Duodenal mucosa (tissue), 2 donors: ENCODE measurements around the gene CPEB4.

Source experiments
- H3K27ac ChIP-seq: one replicate; pipeline ENCODE4 v1.7.0; 2013; ENCODE audit warnings: low read depth, low read length
- H3K27me3 ChIP-seq, 2 donors: one replicate each; pipeline ENCODE4 v1.7.0; 2013; ENCODE audit warnings: low read length in 2 of 2, control low read depth in 1 of 2; ENCODE audit not compliant: insufficient read depth in 2 of 2, control insufficient read depth in 1 of 2
- H3K36me3 ChIP-seq, 2 donors: one replicate each; pipeline ENCODE4 v1.7.0; 2013; ENCODE audit warnings: low read length in 2 of 2, control low read depth in 1 of 2; ENCODE audit not compliant: insufficient read depth in 2 of 2, control insufficient read depth in 1 of 2
- H3K4me1 ChIP-seq, 2 donors: one replicate each; pipeline ENCODE4 v1.7.0; 2013; ENCODE audit warnings: low read length in 2 of 2, control low read depth in 1 of 2; ENCODE audit not compliant: insufficient read depth in 2 of 2, control insufficient read depth in 1 of 2
- H3K4me3 ChIP-seq, 2 donors: one replicate each; pipeline ENCODE4 v1.7.0; 2013; ENCODE audit warnings: low read length in 2 of 2, low read depth in 1 of 2
- H3K9ac ChIP-seq, 2 donors: one replicate each; pipeline ENCODE4 v1.7.0; 2013; ENCODE audit warnings: low read length in 2 of 2, low read depth in 1 of 2
- H3K9me3 ChIP-seq, 2 donors: one replicate each; pipeline ENCODE4 v1.7.0; 2013; ENCODE audit warnings: low read length in 2 of 2, control low read depth in 1 of 2; ENCODE audit not compliant: control insufficient read depth in 1 of 2

The CPEB4 gene

DNA sequence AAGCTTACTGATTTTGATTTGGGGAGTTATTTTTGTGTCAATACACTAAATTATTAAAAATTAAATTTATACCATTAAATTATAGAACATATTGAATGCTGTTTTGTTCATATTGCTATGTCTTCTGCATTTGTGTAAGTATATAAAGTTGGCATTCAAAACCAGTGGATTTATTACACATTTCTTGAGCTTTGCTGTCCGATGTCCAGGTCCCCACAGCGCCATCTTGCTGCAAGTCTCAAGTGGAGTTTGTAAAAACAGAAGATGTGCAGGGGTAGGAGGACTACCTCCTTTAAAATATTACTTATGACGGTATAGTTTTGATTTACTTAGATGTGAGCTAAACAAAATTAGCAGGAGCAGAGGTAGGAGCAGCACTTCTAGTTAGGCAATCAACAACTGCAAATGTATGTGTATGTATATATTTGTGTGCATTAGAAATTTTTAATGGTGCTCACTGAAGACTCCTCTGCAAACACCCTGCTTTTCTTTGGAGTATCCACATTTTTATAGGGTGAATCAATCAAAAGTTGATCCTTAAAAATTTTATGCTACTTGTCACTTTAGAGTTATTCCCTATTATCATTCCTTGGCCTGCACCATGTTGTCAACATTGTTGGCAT is 37.4 kb downstream of the CPEB4 start:
- Histone ChIP-seq H3K9ac (no peak overlapping the region), H3K27me3 (no peaks in the 10 kb centered on the region), H3K27ac (no peak overlapping the region), H3K9me3 (no peaks in the 10 kb centered on the region), H3K4me1 (peaks cover 18 to 45% of the 10 kb centered on the region in 2 donors), H3K36me3 (peaks cover 3 to 5% of the 10 kb centered on the region in 2 donors), H3K4me3 (no peak overlapping the region)

DNA sequence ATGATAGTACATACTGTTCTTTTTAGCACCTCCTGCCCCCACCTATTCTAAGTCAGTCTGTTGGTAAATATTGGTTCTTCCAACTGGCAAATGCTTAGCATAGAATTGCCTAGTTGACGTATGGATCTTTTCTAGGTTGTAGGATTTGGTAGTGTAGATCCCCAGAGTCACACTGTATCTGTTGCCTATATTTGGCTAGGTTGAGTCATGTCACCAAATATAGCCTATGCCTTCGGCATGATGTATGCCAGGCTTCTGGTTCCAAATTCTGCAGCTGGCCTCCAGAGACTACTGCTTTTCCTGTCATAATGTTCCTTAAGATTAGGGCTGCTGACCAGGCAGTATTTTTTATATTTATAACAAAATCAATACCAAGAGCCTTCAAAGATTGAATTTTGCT is 38.2 kb downstream of the CPEB4 start:
- H3K9ac ChIP-seq, result no peak overlapping the region
- no peak overlapping the region for H3K27ac ChIP-seq
- H3K4me3 ChIP-seq, result no peak overlapping the region
- no peaks in the 10 kb centered on the region for H3K9me3 ChIP-seq
- H3K36me3 ChIP-seq, result peaks cover 3 to 5% of the 10 kb centered on the region in 2 donors
- peaks cover 14 to 39% of the 10 kb centered on the region in 2 donors for H3K4me1 ChIP-seq
- H3K27me3 ChIP-seq, result no peaks in the 10 kb centered on the region

DNA sequence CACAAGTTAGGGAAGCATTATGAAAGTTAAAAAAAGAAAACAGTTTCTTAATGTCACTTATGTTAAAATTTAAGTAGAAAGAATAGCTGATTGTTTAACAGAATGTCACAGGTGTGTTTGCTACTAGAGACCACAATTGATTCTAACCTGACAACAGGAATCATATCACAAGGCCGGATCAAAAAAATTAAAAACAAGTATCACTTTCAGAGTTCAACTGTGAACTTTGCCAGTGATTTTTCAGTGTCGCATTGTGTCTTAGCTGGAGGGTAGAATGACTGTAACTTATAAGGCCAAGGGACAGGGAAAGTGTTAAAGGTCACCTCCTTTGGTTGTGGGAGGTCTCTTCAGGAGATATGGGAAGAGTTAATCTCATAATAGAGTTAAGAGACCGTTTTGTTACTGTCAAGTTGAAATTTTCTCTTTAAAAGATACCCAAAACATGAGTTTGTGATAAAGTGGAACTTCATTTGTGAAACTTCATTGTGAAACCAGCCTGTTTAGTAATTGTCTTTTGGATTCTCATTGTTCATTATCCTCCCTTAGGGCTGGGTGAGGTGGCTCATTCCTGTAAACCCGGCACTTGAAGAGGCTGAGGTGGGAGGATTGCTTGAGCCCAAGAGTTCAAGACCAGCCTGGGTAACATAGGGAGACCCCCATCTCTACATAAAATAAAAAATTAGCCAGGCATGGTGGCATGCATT is 40.9 kb downstream of the CPEB4 start:
- peaks cover 0 to 5% of the 10 kb centered on the region in 2 donors for H3K36me3 ChIP-seq
- no peaks in the 10 kb centered on the region for H3K9me3 ChIP-seq
- H3K9ac ChIP-seq, result no peak overlapping the region
- no peak overlapping the region for H3K27ac ChIP-seq
- no peaks in the 10 kb centered on the region for H3K27me3 ChIP-seq
- H3K4me3 ChIP-seq, result no peak overlapping the region
- H3K4me1 ChIP-seq, result peaks cover 19 to 42% of the 10 kb centered on the region in 2 donors

DNA sequence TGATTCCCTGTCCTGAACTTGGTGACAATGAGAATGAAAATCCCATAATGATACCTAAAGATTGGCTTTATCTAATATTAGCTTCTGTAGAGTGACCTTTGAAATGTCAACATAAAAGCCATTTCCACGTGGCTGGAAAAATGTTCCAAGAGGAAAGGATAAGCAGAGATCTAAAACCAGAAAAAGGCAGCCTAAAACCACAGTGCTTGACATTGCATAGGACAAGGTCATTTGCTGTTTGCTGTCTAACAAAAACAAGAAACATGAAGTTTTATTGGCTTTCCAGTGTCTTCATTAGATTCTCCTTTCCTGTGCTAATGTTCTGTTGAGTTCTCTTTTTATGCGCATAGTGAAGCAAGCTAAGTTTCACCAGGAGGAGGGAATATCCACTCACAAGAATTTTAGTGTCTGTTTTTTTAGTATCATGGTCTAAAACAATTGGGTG is 44.6 kb downstream of the CPEB4 start:
- Histone ChIP-seq H3K27ac (no peak overlapping the region), H3K4me3 (no peak overlapping the region), H3K9me3 (no peaks in the 10 kb centered on the region), H3K27me3 (no peaks in the 10 kb centered on the region), H3K4me1 (peaks cover 19 to 40% of the 10 kb centered on the region in 2 donors), H3K36me3 (no peaks in the 10 kb centered on the region), H3K9ac (no peak overlapping the region)

DNA sequence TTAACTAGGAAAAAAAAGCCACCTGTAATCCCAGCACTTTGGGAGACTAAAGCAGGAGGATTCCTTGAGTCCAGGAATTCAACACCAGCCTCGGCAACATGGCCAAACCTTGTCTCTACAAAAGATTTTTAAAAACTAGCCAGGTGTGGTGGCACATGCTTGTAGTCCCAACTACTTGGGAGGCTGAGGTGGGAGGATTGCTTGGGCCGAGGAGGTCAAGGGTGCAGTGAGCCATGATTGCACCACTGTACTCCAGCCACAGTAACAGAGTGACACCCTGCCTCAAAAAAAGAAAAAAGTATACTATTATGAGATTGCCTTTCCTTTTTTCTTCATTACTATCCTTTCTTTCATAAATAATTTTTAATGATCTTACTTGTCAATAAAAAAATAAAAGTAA is 45.8 kb downstream of the CPEB4 start:
- Histone ChIP-seq H3K9me3 (no peaks in the 10 kb centered on the region), H3K4me1 (peaks cover 9 to 31% of the 10 kb centered on the region in 2 donors), H3K27me3 (no peaks in the 10 kb centered on the region), H3K4me3 (no peak overlapping the region), H3K36me3 (no peaks in the 10 kb centered on the region), H3K9ac (no peak overlapping the region), H3K27ac (no peak overlapping the region)

DNA sequence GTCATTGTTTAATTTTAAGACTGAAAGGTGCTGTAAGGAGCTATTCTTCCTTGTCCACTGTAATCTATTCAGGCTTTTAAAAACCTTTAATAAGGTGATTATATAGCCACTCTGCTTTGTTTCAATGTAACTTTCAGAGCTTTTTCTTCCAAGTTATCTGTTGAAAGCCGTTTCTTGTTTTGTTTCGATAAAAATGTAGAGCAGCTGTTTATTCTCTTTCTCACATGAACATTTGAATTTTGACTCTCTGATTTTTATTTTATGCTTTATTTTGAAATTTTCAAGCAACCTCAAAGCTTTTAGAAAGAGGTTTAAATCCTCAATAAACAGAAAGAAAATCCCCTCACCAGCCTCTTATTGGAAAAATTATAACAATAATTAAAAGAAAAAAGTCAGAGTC is 47.2 kb downstream of the CPEB4 start:
- no peak overlapping the region for H3K27ac ChIP-seq
- H3K4me3 ChIP-seq, result no peak overlapping the region
- peaks cover 5 to 26% of the 10 kb centered on the region in 2 donors for H3K4me1 ChIP-seq

DNA sequence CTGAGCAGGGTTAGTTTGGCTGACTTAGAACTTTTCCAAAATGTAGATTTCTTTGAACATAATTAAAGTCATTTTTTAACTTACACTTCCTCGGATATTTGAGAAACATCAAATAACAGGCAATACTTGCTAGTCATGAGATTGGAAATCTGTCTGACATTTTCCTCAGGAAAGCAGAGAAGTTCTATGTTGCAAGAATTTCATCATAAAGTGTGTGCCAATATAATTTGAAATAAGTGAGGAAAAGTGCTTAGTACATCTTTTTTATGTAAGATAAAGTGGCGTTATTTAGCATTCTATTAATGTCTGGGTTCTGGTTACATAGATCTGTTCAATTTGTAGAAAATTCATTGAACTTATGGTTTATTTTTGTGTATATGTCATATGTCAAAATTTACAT is 52.1 kb downstream of the CPEB4 start:
- Histone ChIP-seq H3K27me3 (no peaks in the 10 kb centered on the region), H3K27ac (no peak overlapping the region), H3K36me3 (peaks cover 0 to 6% of the 10 kb centered on the region in 2 donors), H3K9me3 (no peaks in the 10 kb centered on the region), H3K4me3 (no peak overlapping the region), H3K9ac (no peak overlapping the region), H3K4me1 (peaks cover 13 to 23% of the 10 kb centered on the region in 2 donors)

More for the DNA sequence above, 47.2 kb downstream of the CPEB4 start:
- Histone ChIP-seq H3K27me3 (no peaks in the 10 kb centered on the region), H3K9ac (no peak overlapping the region), H3K36me3 (no peaks in the 10 kb centered on the region), H3K9me3 (no peaks in the 10 kb centered on the region)

DNA sequence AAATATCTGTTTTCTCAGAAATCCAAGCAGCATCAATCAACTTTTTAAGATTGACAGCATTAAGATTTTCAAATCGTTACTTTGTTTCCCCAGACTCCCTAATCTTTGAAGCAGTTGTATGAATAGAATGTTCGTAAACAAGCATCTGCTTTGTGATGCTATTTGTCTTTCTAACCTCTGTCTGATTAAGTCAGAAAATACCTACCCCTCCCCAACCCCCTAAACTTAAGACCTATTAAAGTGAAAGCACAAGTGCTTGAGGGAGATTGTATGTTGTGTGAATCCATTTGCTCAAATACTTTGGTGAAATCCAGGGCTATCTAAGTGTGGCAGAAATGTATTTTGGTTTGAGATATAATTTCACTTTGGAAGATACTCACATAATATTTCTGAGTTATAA is 53.0 kb downstream of the CPEB4 start:
- no peak overlapping the region for H3K9ac ChIP-seq
- no peak overlapping the region for H3K27ac ChIP-seq
- no peaks in the 10 kb centered on the region for H3K9me3 ChIP-seq
- peaks cover 13 to 28% of the 10 kb centered on the region in 2 donors for H3K4me1 ChIP-seq
- no peak overlapping the region for H3K4me3 ChIP-seq
- H3K27me3 ChIP-seq, result no peaks in the 10 kb centered on the region
- H3K36me3 ChIP-seq, result peaks cover 5 to 6% of the 10 kb centered on the region in 2 donors

DNA sequence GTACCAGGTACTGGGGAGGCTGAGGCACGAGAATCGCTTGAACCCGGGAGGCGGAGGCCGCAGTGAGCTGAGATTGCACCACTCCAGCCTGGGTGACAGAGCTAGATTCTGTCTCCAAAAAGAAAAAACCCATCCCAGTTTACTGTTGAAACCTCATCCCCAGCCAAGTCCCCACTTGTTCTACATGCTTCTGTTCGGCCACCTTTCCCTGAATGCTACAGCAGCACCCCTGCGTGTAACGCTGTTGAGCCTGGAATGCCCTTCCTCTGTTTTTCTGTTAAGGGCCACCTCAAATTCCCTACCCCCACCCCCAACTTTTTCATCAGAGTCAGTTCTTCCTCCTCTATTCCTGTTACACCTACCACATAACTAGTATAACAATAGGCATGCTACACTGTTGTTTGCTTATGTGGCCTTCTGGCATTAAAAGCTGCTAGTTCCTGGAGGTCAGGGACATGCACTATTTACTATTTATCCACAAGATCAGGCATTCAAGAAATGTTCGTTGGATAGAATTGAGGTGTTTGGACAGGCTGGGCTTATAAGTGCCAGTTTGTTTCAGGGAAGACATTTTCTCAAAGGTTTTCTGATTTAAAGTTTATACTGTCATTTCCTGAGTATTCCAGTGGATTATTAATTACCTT is 53.7 kb downstream of the CPEB4 start:
- no peaks in the 10 kb centered on the region for H3K9me3 ChIP-seq
- peaks cover 16 to 32% of the 10 kb centered on the region in 2 donors for H3K4me1 ChIP-seq
- H3K27me3 ChIP-seq, result no peaks in the 10 kb centered on the region
- peak overlapping the region; percentile 26 to 43 for H3K4me3 ChIP-seq
- H3K9ac ChIP-seq, result no peak overlapping the region
- peak overlapping the region; percentile 39 for H3K27ac ChIP-seq
- H3K36me3 ChIP-seq, result peaks cover 10 to 13% of the 10 kb centered on the region in 2 donors

DNA sequence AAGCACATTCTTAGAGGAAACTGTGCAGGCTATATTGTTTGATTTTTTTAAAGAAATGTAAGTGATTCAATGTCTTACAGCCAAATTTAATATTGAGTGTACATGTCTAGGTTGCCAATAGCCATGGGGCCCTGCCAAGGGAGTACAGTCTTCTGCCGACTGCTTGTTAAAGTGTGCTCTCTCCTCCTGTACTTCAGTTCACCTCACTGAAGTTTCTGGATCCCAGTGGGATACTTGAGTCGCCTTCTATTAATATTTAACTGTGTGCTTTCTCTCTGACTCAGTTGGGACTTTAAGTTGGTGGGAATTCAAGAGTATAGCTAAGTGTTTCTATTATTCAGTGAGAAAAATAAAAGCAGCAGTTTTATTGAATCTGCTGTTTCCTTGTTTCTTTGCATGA is 56.4 kb downstream of the CPEB4 start:
- Histone ChIP-seq H3K9ac (no peak overlapping the region), H3K36me3 (peaks cover 22 to 23% of the 10 kb centered on the region in 2 donors), H3K27ac (no peak overlapping the region), H3K27me3 (no peaks in the 10 kb centered on the region), H3K4me1 (peaks cover 16 to 32% of the 10 kb centered on the region in 2 donors), H3K4me3 (no peak overlapping the region), H3K9me3 (no peaks in the 10 kb centered on the region)
